B cell (primary cell): ENCODE data around the gene NOSIP. TPM values are rescaled to one million over a fixed set of nuclear protein-coding genes. Genes with fewer than 3 reads are reported as not detected.

ENCODE experiments used
- ATAC-seq: fragments of 200-7000 bp; cut with Tn5 transposase; one replicate; pipeline ENCODE4 v1.10.0; 2021; ENCODE audit warnings: low read depth, mild to moderate bottlenecking, moderate number of reproducible peaks, moderate library complexity
- CTCF ChIA-PET: fragments of 350-600 bp; sonication (Branson Sonifier 250); formaldehyde crosslinking; loops from one replicate; lab custom pipeline; 2021; ENCODE audit warnings: antibody characterized with exemption, inconsistent platforms; lab: Charles Lee
- POLR2A ChIA-PET: fragments of 350-600 bp; sonication (Branson Sonifier 250); formaldehyde crosslinking; loops from one replicate; lab custom pipeline; 2021; ENCODE audit warnings: antibody characterized with exemption; lab: Charles Lee
- DNase-seq: peaks from one replicate; pipeline ENCODE4 v3.0.0; 2013
- H2AFZ ChIP-seq: 2 replicates; pipeline ENCODE4 v1.6.1; 2012; ENCODE audit warnings: mild to moderate bottlenecking, low read depth, low read length; ENCODE audit not compliant: insufficient read depth, poor library complexity, severe bottlenecking
- H3K27ac ChIP-seq, 2 donors: 1 replicate in 1 of 2; 2 replicates in 1 of 2; pipeline ENCODE4 v1.5.1; 2012 to 2013; ENCODE audit warnings: low read length in 2 of 2, mild to moderate bottlenecking in 2 of 2, moderate library complexity in 1 of 2
- H3K27me3 ChIP-seq, 4 experiments: fragments of 200-600 bp in 1 of 4; sonication (generic) in 1 of 4; replicated peaks in 1 of 4; 1 replicate in 2 of 4; 2 replicates in 2 of 4; pipeline versions ENCODE4 v1.6.1 to v1.7.0; 2013 to 2016; ENCODE audit warnings: low read length in 3 of 4, mild to moderate bottlenecking in 2 of 4, mixed read lengths in 1 of 4, moderate library complexity in 1 of 4; ENCODE audit not compliant: insufficient read depth in 4 of 4, control insufficient read depth in 3 of 4; ENCODE audit errors: control extremely low read depth in 1 of 4
- H3K36me3 ChIP-seq, 2 experiments: replicated peaks in 1 of 2; 1 replicate in 1 of 2; 2 replicates in 1 of 2; pipeline versions ENCODE4 v1.6.1 to v1.7.1; 2013; ENCODE audit warnings: low read length in 1 of 2; ENCODE audit not compliant: insufficient read depth in 2 of 2, control insufficient read depth in 1 of 2; ENCODE audit errors: control extremely low read depth in 1 of 2, extremely low read depth in 1 of 2
- H3K4me1 ChIP-seq, 2 donors: fragments of 200-600 bp in 1 of 2; sonication (generic) in 1 of 2; 1 replicate in 1 of 2; 2 replicates in 1 of 2; pipeline versions ENCODE4 v1.5.1 to v1.6.1; 2013 to 2017; ENCODE audit warnings: low read length in 2 of 2; ENCODE audit not compliant: control insufficient read depth in 2 of 2, insufficient read depth in 2 of 2
- H3K4me2 ChIP-seq: replicated peaks from 2 replicates; pipeline ENCODE3; 2012; ENCODE audit warnings: mild to moderate bottlenecking, low read depth, low read length; ENCODE audit not compliant: poor library complexity, severe bottlenecking
- H3K4me3 ChIP-seq, 5 experiments: fragments of 200-600 bp in 1 of 5; sonication (generic) in 1 of 5; 1 replicate in 3 of 5; 2 replicates in 2 of 5; pipeline versions ENCODE4 v1.5.1 to v1.7.0; 2011 to 2016; ENCODE audit warnings: low read length in 4 of 5, mild to moderate bottlenecking in 4 of 5, low read depth in 2 of 5, control low read depth in 1 of 5, moderate library complexity in 1 of 5; ENCODE audit not compliant: insufficient read depth in 1 of 5; ENCODE audit errors: control extremely low read depth in 1 of 5, extremely low read depth in 1 of 5
- H3K79me2 ChIP-seq: fragments of 200-600 bp; sonication (generic); one replicate; pipeline ENCODE4 v1.6.0; 2016; ENCODE audit warnings: low read length; ENCODE audit not compliant: control insufficient read depth, insufficient read depth
- H3K9ac ChIP-seq: fragments of 200-600 bp; sonication (generic); 2 replicates; pipeline ENCODE4 v1.6.1; 2017; ENCODE audit warnings: mild to moderate bottlenecking, low read length, moderate library complexity
- H3K9me3 ChIP-seq, 3 donors: one replicate each; pipeline versions ENCODE4 v1.6.1 to v1.7.1; 2013; ENCODE audit warnings: low read length in 2 of 3; ENCODE audit not compliant: control insufficient read depth in 2 of 3, insufficient read depth in 1 of 3; ENCODE audit errors: control extremely low read depth in 1 of 3
- H4K20me1 ChIP-seq: 2 replicates; pipeline ENCODE4 v1.6.0; 2012; ENCODE audit warnings: mild to moderate bottlenecking, low read length; ENCODE audit not compliant: insufficient read depth, control insufficient read depth, poor library complexity, severe bottlenecking
- H3K27ac Mint-ChIP-seq: one replicate; pipeline ENCODE4 v1.8.0; 2021; ENCODE audit warnings: mixed read lengths
- H3K27me3 Mint-ChIP-seq: one replicate; pipeline ENCODE4 v1.8.0; 2021; ENCODE audit warnings: mixed read lengths
- H3K4me1 Mint-ChIP-seq: one replicate; pipeline ENCODE4 v1.8.0; 2021; ENCODE audit warnings: mixed read lengths
- H3K4me3 Mint-ChIP-seq: one replicate; pipeline ENCODE4 v1.8.0; 2021; ENCODE audit warnings: mixed read lengths
- H3K9me3 Mint-ChIP-seq: one replicate; pipeline ENCODE4 v1.8.0; 2022; ENCODE audit warnings: mixed read lengths; ENCODE audit not compliant: insufficient read depth
- EZH2 ChIP-seq: IDR thresholded peaks from 2 replicates; pipeline ENCODE4 v1.6.1; 2012; ENCODE audit warnings: borderline replicate concordance, low read depth, mild to moderate bottlenecking, moderate library complexity, low read length; ENCODE audit not compliant: insufficient read depth, poor library complexity, severe bottlenecking
- WGBS: methylation state at CpG from one replicate; pipeline ENCODE4 v1.1.5; 2013; ENCODE audit warnings: missing lambda C conversion rate; ENCODE audit not compliant: insufficient coverage; 5-methylcytosine and 5-hydroxymethylcytosine counted together
- intact Hi-C: fragments of 100-400 bp; cut with micrococcal nuclease; formaldehyde crosslinking; loops from one replicate; pipeline ENCODE4 v1.10.0; 2022
- polyA plus RNA-seq: library from polyadenylated mRNA; depleted of rRNA; stranded (reverse); fragments of >200 nt; gene quantifications from 2 replicates; pipeline ENCODE4 v1.2.3, GENCODE V29; 2012
- total RNA-seq, 2 donors: library from RNA; stranded (reverse); fragments of 120-200 nt in 1 of 2; gene quantifications; 1 replicate in 1 of 2; 2 replicates in 1 of 2; pipeline versions ENCODE4 v1.2.3 to v1.2.4, GENCODE V29; 2013 to 2022
- TF ChIP-seq, protein P1 (sequence below): fragments of 200-600 bp; IDR thresholded peaks from one replicate; pipeline ENCODE4 v1.8.0; 2022; ENCODE audit warnings: antibody characterized with exemption, mild to moderate bottlenecking

Gene NOSIP
- total and polyA plus RNA-seq, 2 donors (not counting 1 experiment from before 2014, with no cell fraction given), result 55.5 to 135 TPM

DNA sequence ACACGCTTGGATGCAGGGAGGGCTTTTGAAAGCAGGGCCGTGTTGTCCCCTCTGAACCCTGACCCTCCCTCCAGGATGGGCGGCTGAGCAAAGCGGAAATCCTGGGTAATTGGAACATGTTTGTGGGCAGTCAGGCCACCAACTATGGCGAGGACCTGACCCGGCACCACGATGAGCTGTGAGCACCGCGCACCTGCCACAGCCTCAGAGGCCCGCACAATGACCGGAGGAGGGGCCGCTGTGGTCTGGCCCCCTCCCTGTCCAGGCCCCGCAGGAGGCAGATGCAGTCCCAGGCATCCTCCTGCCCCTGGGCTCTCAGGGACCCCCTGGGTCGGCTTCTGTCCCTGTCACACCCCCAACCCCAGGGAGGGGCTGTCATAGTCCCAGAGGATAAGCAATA, 37.3 kb downstream of the NOSIP start:
- CTCF ChIA-PET, result interaction anchor here (1.3 kb wide), 1 partner anchor 135 kb away, joined by 3 read pairs; no protein-coding TSS in a partner anchor

DNA sequence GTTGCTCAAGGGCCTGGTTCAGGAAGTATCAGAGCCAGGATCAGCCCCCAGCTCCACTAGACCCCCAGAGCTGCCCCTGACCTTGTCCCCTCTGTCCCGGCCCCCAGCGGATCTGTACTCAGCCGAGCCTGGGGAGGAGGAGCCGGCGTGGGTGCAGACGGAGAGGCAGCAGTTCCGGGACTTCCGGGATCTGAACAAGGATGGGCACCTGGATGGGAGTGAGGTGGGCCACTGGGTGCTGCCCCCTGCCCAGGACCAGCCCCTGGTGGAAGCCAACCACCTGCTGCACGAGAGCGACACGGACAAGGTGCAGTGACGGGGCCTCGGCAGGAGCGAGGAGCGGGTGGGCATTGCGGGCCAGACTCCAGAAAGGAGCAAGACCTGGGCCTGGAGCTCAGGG, 37.9 kb downstream of the NOSIP start:
- peaks cover 10 to 24% of the 10 kb centered on the region in 2 donors for H3K4me1 ChIP-seq
- DNase-seq, result no peak
- no peaks in the 10 kb centered on the region for H3K9me3 ChIP-seq
- Mint-ChIP-seq H3K4me1 (peaks cover 25% of the 10 kb centered on the region), H3K27me3 (no peaks in the 10 kb centered on the region), H3K4me3 (no peak overlapping the region), H3K9me3 (no peaks in the 10 kb centered on the region), H3K27ac (no peak overlapping the region)
- no peak for TF ChIP-seq EZH2
- TF ChIP-seq, protein P1, sequence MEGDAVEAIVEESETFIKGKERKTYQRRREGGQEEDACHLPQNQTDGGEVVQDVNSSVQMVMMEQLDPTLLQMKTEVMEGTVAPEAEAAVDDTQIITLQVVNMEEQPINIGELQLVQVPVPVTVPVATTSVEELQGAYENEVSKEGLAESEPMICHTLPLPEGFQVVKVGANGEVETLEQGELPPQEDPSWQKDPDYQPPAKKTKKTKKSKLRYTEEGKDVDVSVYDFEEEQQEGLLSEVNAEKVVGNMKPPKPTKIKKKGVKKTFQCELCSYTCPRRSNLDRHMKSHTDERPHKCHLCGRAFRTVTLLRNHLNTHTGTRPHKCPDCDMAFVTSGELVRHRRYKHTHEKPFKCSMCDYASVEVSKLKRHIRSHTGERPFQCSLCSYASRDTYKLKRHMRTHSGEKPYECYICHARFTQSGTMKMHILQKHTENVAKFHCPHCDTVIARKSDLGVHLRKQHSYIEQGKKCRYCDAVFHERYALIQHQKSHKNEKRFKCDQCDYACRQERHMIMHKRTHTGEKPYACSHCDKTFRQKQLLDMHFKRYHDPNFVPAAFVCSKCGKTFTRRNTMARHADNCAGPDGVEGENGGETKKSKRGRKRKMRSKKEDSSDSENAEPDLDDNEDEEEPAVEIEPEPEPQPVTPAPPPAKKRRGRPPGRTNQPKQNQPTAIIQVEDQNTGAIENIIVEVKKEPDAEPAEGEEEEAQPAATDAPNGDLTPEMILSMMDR, result no peak
- no peaks in the 10 kb centered on the region for H3K79me2 ChIP-seq
- no peak overlapping the region for H2AFZ ChIP-seq
- H3K4me2 ChIP-seq, result no peak overlapping the region
- 97% methylated on average over 16 of the region's 16 CpGs for WGBS
- no peak overlapping the region for H3K4me3 ChIP-seq
- H3K27ac ChIP-seq, result no peak overlapping the region
- no peak overlapping the region for H3K9ac ChIP-seq
- H4K20me1 ChIP-seq, result no peaks in the 10 kb centered on the region
- H3K27me3 ChIP-seq, result no peaks in the 10 kb centered on the region
- no peaks in the 10 kb centered on the region for H3K36me3 ChIP-seq
- ChIA-PET CTCF (interaction anchor here (1.1 to 1.3 kb wide), 2 partner anchors 35 to 136 kb away, joined by 3 read pairs; no protein-coding TSS in a partner anchor), POLR2A (interaction anchor here (0.5 kb wide), 1 partner anchor 44 kb away, joined by 4 read pairs; no protein-coding TSS in a partner anchor)
- ATAC-seq, result no peak
- intact Hi-C loops, result no loop called here

More for the DNA sequence above, 37.3 kb downstream of the NOSIP start:
- no peak overlapping the region for H3K27ac ChIP-seq
- no peak overlapping the region for H2AFZ ChIP-seq
- ATAC-seq (no peak), DNase-seq (no peak)
- Mint-ChIP-seq H3K27me3 (no peaks in the 10 kb centered on the region), H3K9me3 (no peaks in the 10 kb centered on the region), H3K4me3 (no peak overlapping the region), H3K27ac (no peak overlapping the region), H3K4me1 (peaks cover 19% of the 10 kb centered on the region)
- POLR2A ChIA-PET, result interaction anchor here (0.5 kb wide), 1 partner anchor 44 kb away, joined by 4 read pairs; no protein-coding TSS in a partner anchor
- H3K79me2 ChIP-seq, result no peaks in the 10 kb centered on the region
- no peak overlapping the region for H3K4me3 ChIP-seq
- H3K4me1 ChIP-seq, result peaks cover 4 to 18% of the 10 kb centered on the region in 2 donors
- no peaks in the 10 kb centered on the region for H4K20me1 ChIP-seq
- H3K9me3 ChIP-seq, result no peaks in the 10 kb centered on the region
- intact Hi-C loops, result no loop called here
- H3K36me3 ChIP-seq, result no peaks in the 10 kb centered on the region
- H3K27me3 ChIP-seq, result no peaks in the 10 kb centered on the region
- H3K9ac ChIP-seq, result no peak overlapping the region
- TF ChIP-seq EZH2, result no peak
- TF ChIP-seq, protein P1, result no peak
- 94% methylated on average over 11 of the region's 14 CpGs for WGBS
- no peak overlapping the region for H3K4me2 ChIP-seq
